NB4 (cell line): ENCODE measurements around the gene FGF7.
"Not testable (repeated sequence)": the region's sequence is repeated elsewhere in the genome, so short reads cannot be mapped to it uniquely, and the experiment has no call there.

Experiments used
- CTCF ChIP-seq: IDR thresholded peaks from one replicate; pipeline ENCODE4 v1.5.1; 2012; ENCODE audit warnings: low read depth, low read length
- POLR2A ChIP-seq: IDR thresholded peaks from 2 replicates; pipeline ENCODE4 v1.6.1; 2011; ENCODE audit warnings: mild to moderate bottlenecking; ENCODE audit not compliant: insufficient read length; ENCODE audit errors: extremely low read depth

- TF ChIP-seq CTCF, POLR2A: not testable (repeated sequence)
These were observed 62.4 kb downstream of the FGF7 start for GRCh38 chr15:49485401-49485800.
